Thoracic aorta (tissue), 2 donors: ENCODE results near the gene CCDC38. TPM values are rescaled to one million over a fixed set of nuclear protein-coding genes. Genes with fewer than 3 reads are reported as not detected.

Experiments used
- ATAC-seq: fragments of 150-250 bp; one replicate; pipeline ENCODE4 v1.8.0; 2017; ENCODE audit warnings: low read depth; ENCODE audit not compliant: insufficient number of reproducible peaks, low FRiP score
- DNase-seq: peaks from one replicate; pipeline ENCODE4 v3.0.0-alpha.2; 2020; ENCODE audit warnings: low spot score
- H3K27ac ChIP-seq, 2 donors: fragments of 200-600 bp; sonication (generic); 1 replicate in 1 of 2; 2 replicates in 1 of 2; pipeline ENCODE4 v1.5.1; 2016; ENCODE audit warnings: mild to moderate bottlenecking in 2 of 2, moderate library complexity in 2 of 2
- H3K27me3 ChIP-seq: fragments of 200-600 bp; sonication (generic); replicated peaks from 2 replicates; pipeline ENCODE4 v1.6.0; 2016; ENCODE audit warnings: mild to moderate bottlenecking; ENCODE audit not compliant: insufficient read depth
- H3K36me3 ChIP-seq: fragments of 200-600 bp; sonication (generic); one replicate; pipeline ENCODE4 v1.5.1; 2016
- H3K4me1 ChIP-seq, 2 donors: fragments of 200-600 bp; sonication (generic); 1 replicate in 1 of 2; 2 replicates in 1 of 2; pipeline versions ENCODE4 v1.5.1 to v1.6.0; 2016; ENCODE audit warnings: low read depth in 2 of 2, mild to moderate bottlenecking in 1 of 2; ENCODE audit not compliant: control insufficient read depth in 1 of 2
- H3K4me3 ChIP-seq: fragments of 200-600 bp; sonication (generic); 2 replicates; pipeline ENCODE4 v1.5.1; 2016; ENCODE audit warnings: mild to moderate bottlenecking
- H3K9me3 ChIP-seq: fragments of 200-600 bp; sonication (generic); 2 replicates; pipeline ENCODE4 v1.5.1; 2016
- total RNA-seq, 2 donors: library from RNA; depleted of rRNA; stranded (reverse); fragments of >200 nt; gene quantifications; one replicate each; pipeline versions ENCODE4 v1.1.0 to v1.2.3, GENCODE V29; 2016
- TF ChIP-seq, protein P1 (sequence below): fragments of 200-600 bp; sonication (generic); IDR thresholded peaks from one replicate; pipeline ENCODE4 v1.5.1; 2019; ENCODE audit warnings: antibody characterized with exemption

Gene CCDC38
- total RNA-seq, 2 donors from 2014 or later: not detected

DNA sequence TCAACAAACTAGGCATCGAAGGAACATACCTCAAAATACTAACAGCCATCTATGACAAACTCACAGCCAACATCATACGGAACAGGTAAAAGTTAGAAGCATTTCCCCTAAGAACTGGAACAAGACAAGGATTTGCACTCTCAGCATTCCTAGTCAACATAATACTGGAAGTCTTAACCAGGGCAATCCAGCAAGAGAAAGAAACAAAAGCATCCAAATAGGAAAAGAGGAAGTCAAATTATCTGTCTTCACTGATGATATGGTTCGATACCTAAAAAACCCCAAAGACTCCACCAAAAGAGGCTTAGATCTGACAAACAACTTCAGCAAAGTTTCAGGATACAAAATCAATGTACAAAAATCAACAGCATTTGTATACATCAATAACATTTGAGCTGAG, 32.5 kb downstream of the CCDC38 start:
- H3K9me3 ChIP-seq: no peaks in the 10 kb centered on the region
- H3K27ac ChIP-seq: no peak overlapping the region
- TF ChIP-seq, protein P1, sequence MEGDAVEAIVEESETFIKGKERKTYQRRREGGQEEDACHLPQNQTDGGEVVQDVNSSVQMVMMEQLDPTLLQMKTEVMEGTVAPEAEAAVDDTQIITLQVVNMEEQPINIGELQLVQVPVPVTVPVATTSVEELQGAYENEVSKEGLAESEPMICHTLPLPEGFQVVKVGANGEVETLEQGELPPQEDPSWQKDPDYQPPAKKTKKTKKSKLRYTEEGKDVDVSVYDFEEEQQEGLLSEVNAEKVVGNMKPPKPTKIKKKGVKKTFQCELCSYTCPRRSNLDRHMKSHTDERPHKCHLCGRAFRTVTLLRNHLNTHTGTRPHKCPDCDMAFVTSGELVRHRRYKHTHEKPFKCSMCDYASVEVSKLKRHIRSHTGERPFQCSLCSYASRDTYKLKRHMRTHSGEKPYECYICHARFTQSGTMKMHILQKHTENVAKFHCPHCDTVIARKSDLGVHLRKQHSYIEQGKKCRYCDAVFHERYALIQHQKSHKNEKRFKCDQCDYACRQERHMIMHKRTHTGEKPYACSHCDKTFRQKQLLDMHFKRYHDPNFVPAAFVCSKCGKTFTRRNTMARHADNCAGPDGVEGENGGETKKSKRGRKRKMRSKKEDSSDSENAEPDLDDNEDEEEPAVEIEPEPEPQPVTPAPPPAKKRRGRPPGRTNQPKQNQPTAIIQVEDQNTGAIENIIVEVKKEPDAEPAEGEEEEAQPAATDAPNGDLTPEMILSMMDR: no peak
- no peaks in the 10 kb centered on the region for H3K36me3 ChIP-seq
- no peak overlapping the region for H3K4me3 ChIP-seq
- no peak for ATAC-seq
- H3K27me3 ChIP-seq: no peaks in the 10 kb centered on the region
- peaks cover 0 to 7% of the 10 kb centered on the region in 2 donors for H3K4me1 ChIP-seq
- no peak for DNase-seq

DNA sequence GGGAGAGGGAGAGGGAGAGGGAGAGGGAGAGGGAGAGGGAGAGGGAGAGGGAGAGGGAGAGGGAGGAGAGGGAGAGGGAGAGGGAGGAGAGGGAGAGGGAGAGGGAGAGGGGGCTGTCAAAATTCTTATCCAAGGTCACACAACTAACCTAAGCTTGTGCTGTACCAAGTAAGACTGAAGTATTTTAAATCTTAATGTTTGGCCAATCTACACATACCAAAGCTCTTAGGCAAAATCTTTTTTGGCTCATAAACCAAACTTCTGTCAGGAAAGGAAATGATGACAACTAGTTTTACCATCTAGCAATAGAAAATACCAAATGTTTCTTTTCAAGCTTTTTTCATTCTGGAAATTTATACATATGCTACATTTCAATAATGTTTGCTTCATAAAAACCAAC, 33.8 kb downstream of the CCDC38 start:
- Histone ChIP-seq H3K4me1 (peaks cover 0 to 7% of the 10 kb centered on the region in 2 donors), H3K27me3 (no peaks in the 10 kb centered on the region), H3K27ac (no peak overlapping the region), H3K9me3 (no peaks in the 10 kb centered on the region), H3K4me3 (no peak overlapping the region), H3K36me3 (no peaks in the 10 kb centered on the region)
- ATAC-seq (peak; percentile 50), DNase-seq (no peak)
- TF ChIP-seq, protein P1: no peak

DNA sequence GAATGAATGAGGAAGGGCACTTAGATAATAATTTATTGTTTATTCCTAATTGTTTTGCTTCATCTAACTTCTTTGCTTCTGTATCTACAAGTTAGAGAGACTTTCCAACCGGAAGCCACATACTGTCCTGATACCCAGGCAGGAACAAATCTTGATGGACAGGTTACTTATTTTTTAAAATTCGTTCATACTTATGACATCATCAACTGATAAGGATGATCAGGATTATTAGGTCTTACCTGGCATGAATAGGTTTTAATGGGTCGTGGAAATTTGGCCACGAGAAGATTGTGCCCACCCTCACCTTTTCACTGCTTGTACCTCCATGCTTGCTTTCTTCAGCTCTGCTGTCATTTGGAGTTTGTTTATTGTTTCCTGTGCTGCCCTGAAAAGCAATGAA, 44.3 kb downstream of the CCDC38 start:
- ATAC-seq (no peak), DNase-seq (no peak)
- TF ChIP-seq, protein P1: no peak
- H3K27ac ChIP-seq: no peak overlapping the region
- H3K4me3 ChIP-seq: no peak overlapping the region
- H3K36me3 ChIP-seq: no peaks in the 10 kb centered on the region
- no peaks in the 10 kb centered on the region for H3K4me1 ChIP-seq
- H3K27me3 ChIP-seq: no peaks in the 10 kb centered on the region
- H3K9me3 ChIP-seq: no peaks in the 10 kb centered on the region

DNA sequence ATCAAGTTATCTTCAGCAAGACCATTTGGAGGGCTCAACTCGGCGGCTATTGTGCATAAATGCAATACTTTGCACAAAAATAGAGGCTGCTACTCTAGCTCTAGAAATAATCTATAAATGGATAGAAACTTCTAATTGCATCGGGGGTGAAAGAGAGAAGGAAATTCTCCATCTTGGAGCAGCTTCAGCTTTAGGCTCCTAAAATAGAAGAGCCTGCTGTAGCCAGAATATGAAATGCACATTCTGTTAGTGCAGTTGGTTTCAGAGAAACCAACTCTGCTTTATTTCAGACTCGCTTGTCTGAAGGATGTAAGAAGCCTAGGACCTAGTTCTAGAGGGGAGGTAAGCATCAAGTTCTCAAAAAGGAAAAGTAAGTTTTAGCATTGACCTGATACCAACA, 45.6 kb downstream of the CCDC38 start:
- H3K4me1 ChIP-seq: no peaks in the 10 kb centered on the region
- H3K9me3 ChIP-seq: no peaks in the 10 kb centered on the region
- no peaks in the 10 kb centered on the region for H3K36me3 ChIP-seq
- no peaks in the 10 kb centered on the region for H3K27me3 ChIP-seq
- H3K27ac ChIP-seq: no peak overlapping the region
- no peak overlapping the region for H3K4me3 ChIP-seq
- TF ChIP-seq, protein P1: no peak
- ATAC-seq: no peak
- DNase-seq: no peak

DNA sequence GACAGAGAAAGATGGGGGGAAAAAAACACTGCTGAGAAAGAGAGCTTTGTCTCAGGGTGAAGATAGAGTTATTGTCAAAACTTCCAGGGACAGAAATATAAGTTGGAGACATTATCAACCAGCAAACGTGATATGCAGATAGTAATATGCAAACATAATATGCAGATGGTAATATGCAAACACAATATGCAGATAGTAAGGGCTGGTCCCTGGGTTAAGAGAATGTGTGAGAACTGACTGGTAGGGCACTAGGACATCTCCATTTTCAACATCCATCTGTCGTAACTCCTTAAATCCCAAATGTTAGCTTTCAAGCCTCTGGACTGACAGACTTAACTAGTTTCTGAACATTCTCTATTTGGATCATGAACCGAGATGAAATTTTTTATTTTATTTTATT, 51.5 kb downstream of the CCDC38 start:
- no peak for DNase-seq
- Histone ChIP-seq H3K27me3 (no peaks in the 10 kb centered on the region), H3K36me3 (no peaks in the 10 kb centered on the region), H3K4me3 (no peak overlapping the region), H3K27ac (no peak overlapping the region), H3K4me1 (no peaks in the 10 kb centered on the region), H3K9me3 (no peaks in the 10 kb centered on the region)
- TF ChIP-seq, protein P1: no peak
- no peak for ATAC-seq
